GM20000 (cell line): ENCODE results near the gene CLDN20.

Source experiments
- DNase-seq: peaks from one replicate; pipeline ENCODE4 v3.0.0; 2012; ENCODE audit warnings: low spot score
- CTCF ChIP-seq: IDR thresholded peaks from 2 replicates; pipeline ENCODE4 v1.5.1; 2012; ENCODE audit warnings: mild to moderate bottlenecking, control low read depth; ENCODE audit errors: extremely low read depth, missing control alignments

The CLDN20 gene

DNA sequence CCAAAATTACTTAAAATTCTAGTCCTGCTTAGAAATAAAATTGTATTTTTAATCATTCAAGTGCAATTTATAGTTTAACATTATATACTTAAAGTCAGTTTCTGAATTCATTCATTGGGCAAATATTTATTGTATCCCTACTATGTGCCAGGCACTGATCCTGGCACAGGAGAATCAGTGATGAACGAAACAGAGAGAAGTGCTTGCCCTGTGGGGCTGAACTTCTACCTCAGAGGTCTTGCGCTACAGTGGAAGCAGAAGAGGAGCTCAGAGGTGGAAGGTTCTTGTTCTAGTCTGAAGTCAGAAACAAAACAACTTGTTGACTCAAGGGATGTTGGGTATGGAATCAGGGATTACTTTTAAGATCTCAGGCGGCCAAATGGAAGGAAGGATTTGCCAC is 6.0 kb downstream of the CLDN20 start:
- TF ChIP-seq CTCF, result no peak
- DNase-seq, result no peak

GRCh38 chr6:155270561-155271091 is 6.8 kb downstream of the CLDN20 start:
- no peak for DNase-seq
- TF ChIP-seq CTCF, result no peak

DNA sequence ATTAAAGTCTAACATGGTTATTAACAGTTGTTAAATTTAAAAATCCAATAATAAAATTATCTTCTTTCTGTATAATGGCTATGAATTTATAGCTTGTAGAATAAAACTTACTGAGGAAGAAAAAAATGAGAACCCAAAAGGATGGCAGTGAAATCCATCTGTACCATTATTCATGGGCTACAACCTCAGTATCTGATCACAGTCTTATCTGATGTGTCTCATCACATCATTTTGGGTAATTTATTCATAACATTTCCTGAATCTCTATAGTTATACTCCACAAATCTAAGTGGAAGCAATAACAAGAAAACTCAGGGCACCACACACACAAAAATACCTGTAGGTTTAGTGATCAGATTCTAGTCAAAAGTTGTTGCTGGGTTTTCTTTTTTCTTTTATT is 7.3 kb downstream of the CLDN20 start:
- TF ChIP-seq CTCF, result no peak
- DNase-seq, result no peak

- DNase-seq, result no peak
- no peak for TF ChIP-seq CTCF
These were observed 8.8 kb downstream of the CLDN20 start for GRCh38 chr6:155272353-155273232.

- no peak for TF ChIP-seq CTCF
- no peak for DNase-seq
These were observed 9.6 kb downstream of the CLDN20 start for GRCh38 chr6:155273431-155273830.

- no peak for DNase-seq
- TF ChIP-seq CTCF, result no peak
These were observed 10.3 kb downstream of the CLDN20 start for GRCh38 chr6:155274106-155274505.

- no peak for TF ChIP-seq CTCF
- DNase-seq, result no peak
These were observed 10.7 kb downstream of the CLDN20 start for GRCh38 chr6:155274533-155274932.
